ENCODE results near the gene FOXO1.

- TF ChIP-seq POLR2AphosphoS5 (IDR thresholded peaks at IDR 0.05) (no peak), POLR2A (IDR thresholded peaks at IDR 0.05; ENCODE audit: low read depth) (no peak), CTCF (IDR thresholded peaks at IDR 0.05) (no peak)
Observed at GRCh38 chr13:40622761-40623160, 43.7 kb downstream of the FOXO1 start.

Data from esophagus muscularis mucosa (tissue), 3 donors.